ENCODE measurements around the gene GALNT8. TPM values are rescaled to one million over a fixed set of nuclear protein-coding genes. Genes with fewer than 3 reads are reported as not detected.

GALNT8 gene
- total and polyA plus RNA-seq, 2 of the 8 experiments (the other 6 are each of a cell fraction or from before 2014, with no cell fraction given): 4.7 to 8.3 TPM

DNA sequence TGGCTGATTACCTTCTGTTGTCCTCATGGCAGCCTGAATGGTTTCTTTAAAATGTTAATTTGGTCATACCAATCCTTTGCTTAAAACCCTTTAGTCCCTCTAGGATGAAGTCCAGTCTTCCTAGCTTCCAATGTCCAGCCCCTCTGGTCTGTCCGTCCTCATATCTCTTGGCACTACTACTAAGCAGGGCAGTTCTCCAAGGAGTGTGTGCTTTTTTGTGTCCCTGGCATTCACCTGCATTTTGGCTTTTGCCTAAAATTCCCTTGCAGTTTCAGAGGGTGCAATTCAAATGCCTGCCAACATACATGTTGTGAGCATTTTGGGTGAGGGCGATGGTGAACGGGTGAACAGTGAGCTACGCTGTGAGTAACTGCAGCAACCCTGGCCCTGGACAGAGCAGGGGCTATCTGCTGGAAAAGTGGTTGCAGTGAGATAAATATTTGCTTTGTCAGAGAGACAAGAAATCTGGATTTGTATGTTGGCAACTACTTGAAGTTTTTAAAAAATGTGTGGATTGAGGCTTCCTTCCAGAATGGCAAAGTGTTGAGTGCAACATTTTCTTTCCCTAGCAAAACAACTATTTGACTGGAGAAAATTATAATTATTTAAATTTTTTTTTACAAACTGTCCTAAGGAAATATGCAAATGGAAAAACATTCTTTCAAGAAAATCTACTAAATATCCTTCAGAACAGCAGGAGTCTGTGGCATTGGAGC, 14.6 kb downstream of the GALNT8 start:
- no peak overlapping the region for H4K8ac ChIP-seq (ENCODE audit: extremely low read depth, insufficient read depth, low read length)
- no peak overlapping the region for H2BK20ac ChIP-seq (ENCODE audit: low read length)
- H3K4me2 ChIP-seq (ENCODE audit: insufficient read depth in 1 of 2, low read depth in 2 of 2, low read length in 2 of 2): no peak overlapping the region
- no peak overlapping the region for H3K14ac ChIP-seq (ENCODE audit: insufficient read length)
- no peak overlapping the region for H2AK5ac ChIP-seq (ENCODE audit: low read depth, low read length)
- no peaks in the 10 kb centered on the region for H3K23me2 ChIP-seq (ENCODE audit: low read depth, low read length)
- H4K91ac ChIP-seq (replicated peaks; ENCODE audit: insufficient read length, low read length): no peak overlapping the region
- H3K9ac ChIP-seq (replicated peaks in 1 of 4; ENCODE audit: extremely low read depth in 1 of 4, low read depth in 3 of 4, low read length in 3 of 4): no peak overlapping the region
- no peaks in the 10 kb centered on the region for H3K9me3 ChIP-seq (ENCODE audit: insufficient read depth in 2 of 2, low read depth in 1 of 2, low read length in 1 of 2)
- POLR2A ChIA-PET (ENCODE audit: partially characterized antibody): no interaction called here
- no peak overlapping the region for H4K5ac ChIP-seq (ENCODE audit: insufficient read length, low read depth, low read length)
- no peak for DNase-seq (ENCODE audit: low read depth in 1 of 2, low spot score in 2 of 2)
- no peak overlapping the region for H3K56ac ChIP-seq (replicated peaks; ENCODE audit: insufficient read length, low read depth, low read length)
- H3K27me3 ChIP-seq (replicated peaks in 1 of 4; ENCODE audit: control insufficient read depth in 3 of 4, extremely low read depth in 1 of 4, insufficient read depth in 3 of 4, low read length in 3 of 4): no peaks in the 10 kb centered on the region
- H3K36me3 ChIP-seq (ENCODE audit: control insufficient read depth in 2 of 4, insufficient read depth in 4 of 4, low read length in 3 of 4): no peaks in the 10 kb centered on the region; a peak in 1 of 8 replicates
- no peak overlapping the region for H2BK120ac ChIP-seq (replicated peaks; ENCODE audit: low read depth, low read length)
- no peak overlapping the region for H2AFZ ChIP-seq (ENCODE audit: low read length)
- H3K18ac ChIP-seq (ENCODE audit: extremely low read depth, low read length): no peak overlapping the region
- CTCF ChIA-PET (ENCODE audit: partially characterized antibody): interaction anchor here (1.2 to 1.5 kb wide), 3 partner anchors 15 to 39 kb away, joined by 3 to 4 read pairs (median 3); partner anchors contain the start of gene GALNT8
- no peak overlapping the region for H3K4ac ChIP-seq (replicated peaks; ENCODE audit: insufficient read length, low read depth, low read length)
- no peak overlapping the region for H3K27ac ChIP-seq (ENCODE audit: low read depth, low read length)
- no peak overlapping the region for H2BK5ac ChIP-seq (ENCODE audit: low read depth, low read length)
- no peaks in the 10 kb centered on the region for H3K79me1 ChIP-seq (ENCODE audit: low read depth, low read length)
- WGBS, 2 experiments (ENCODE audit: extremely low coverage in 1 of 2, insufficient coverage in 1 of 2, insufficient read length in 1 of 2, insufficient replicate concordance in 2 of 2, low coverage in 1 of 2, low lambda C conversion rate in 2 of 2, missing lambda C conversion rate in 1 of 2): 96% methylated on average over 4 of the region's 4 CpGs; no CpG with 5 or more reads in 1 of the 2 experiments
- H3K4me1 ChIP-seq (replicated peaks in 1 of 4; ENCODE audit: control insufficient read depth in 3 of 4, insufficient read depth in 4 of 4, low read length in 3 of 4): no peaks in the 10 kb centered on the region
- no peaks in the 10 kb centered on the region for H3K79me2 ChIP-seq (ENCODE audit: control insufficient read depth in 1 of 2, insufficient read depth in 2 of 2, low read length in 2 of 2)
- H2BK12ac ChIP-seq (ENCODE audit: low read depth, low read length): no peak overlapping the region
- no peak overlapping the region for H3K4me3 ChIP-seq (ENCODE audit: extremely low read depth in 1 of 4, insufficient read depth in 2 of 4, low read depth in 3 of 4, low read length in 4 of 4)
- no peak for FAIRE-seq
- no peak overlapping the region for H2BK15ac ChIP-seq (ENCODE audit: low read length)
- H3K23ac ChIP-seq (ENCODE audit: insufficient read length): no peak overlapping the region
- H4K20me1 ChIP-seq (replicated peaks in 1 of 2; ENCODE audit: control insufficient read depth in 1 of 2, insufficient read depth in 2 of 2, low read length in 2 of 2): no peaks in the 10 kb centered on the region

Measured in H1 (cell line).